GM19328 (cell line): ENCODE data around the gene GARRE1.
A peak's percentile ranks its signal among the peaks of the same experiment; 100 is the strongest.
"Not testable (repeated sequence)": the region's sequence is repeated elsewhere in the genome, so short reads cannot be mapped to it uniquely, and the experiment has no call there.

Experiments
- ATAC-seq: cut with Tn5 transposase; IDR thresholded peaks from one replicate; pipeline ENCODE4 v1.9.1; 2021; ENCODE audit warnings: mild to moderate bottlenecking, moderate library complexity; ENCODE audit not compliant: unreplicated experiment

The GARRE1 gene, protein sequence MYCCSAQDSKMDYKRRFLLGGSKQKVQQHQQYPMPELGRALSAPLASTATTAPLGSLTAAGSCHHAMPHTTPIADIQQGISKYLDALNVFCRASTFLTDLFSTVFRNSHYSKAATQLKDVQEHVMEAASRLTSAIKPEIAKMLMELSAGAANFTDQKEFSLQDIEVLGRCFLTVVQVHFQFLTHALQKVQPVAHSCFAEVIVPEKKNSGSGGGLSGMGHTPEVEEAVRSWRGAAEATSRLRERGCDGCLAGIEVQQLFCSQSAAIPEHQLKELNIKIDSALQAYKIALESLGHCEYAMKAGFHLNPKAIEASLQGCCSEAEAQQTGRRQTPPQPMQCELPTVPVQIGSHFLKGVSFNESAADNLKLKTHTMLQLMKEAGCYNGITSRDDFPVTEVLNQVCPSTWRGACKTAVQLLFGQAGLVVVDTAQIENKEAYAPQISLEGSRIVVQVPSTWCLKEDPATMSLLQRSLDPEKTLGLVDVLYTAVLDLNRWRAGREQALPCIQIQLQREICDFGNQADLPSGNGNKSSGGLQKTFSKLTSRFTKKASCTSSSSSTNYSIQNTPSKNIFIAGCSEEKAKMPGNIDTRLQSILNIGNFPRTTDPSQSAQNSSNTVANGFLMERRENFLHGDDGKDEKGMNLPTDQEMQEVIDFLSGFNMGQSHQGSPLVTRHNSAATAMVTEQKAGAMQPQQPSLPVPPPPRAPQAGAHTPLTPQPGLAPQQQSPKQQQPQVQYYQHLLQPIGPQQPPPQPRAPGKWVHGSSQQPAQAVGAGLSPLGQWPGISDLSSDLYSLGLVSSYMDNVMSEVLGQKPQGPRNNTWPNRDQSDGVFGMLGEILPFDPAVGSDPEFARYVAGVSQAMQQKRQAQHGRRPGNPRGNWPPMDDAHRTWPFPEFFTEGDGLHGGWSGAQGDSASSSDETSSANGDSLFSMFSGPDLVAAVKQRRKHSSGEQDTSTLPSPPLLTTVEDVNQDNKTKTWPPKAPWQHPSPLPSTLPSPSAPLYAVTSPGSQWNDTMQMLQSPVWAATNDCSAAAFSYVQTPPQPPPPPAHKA (N-terminal part only)

DNA sequence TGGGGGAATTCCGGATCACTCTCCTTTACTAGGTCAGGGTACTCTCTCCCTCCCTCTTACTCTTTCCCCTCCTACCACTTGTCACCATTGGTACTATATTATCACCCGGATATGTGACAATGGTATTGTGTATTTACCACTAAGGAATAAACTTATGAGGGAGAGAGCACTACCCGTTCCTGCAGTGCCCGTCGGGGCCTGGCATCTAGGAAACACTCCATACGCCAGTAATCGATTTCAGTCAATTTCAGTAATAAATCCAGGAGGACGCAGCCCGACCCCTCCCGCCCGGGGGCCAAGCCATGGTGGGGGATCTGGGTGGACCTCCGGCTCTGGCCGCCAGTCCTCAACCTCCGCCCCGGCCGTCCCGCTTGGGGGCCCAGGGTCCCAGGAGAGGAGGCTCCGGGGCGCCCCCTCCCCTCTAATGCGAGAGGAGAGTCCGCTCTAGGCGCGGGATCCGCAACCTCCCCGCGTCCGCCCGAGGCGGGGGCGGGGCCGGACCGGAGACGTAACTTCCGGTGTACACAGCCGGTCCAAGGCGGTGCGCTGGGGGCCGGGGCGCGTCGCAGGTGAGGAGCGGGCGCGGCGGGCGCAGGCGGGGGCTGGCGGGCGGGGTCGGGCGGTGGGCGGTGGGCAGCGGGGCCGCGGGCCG lies at the start of gene GARRE1:
Gene GARRE1 (plus strand): TSS at position 509 of the 652 bp plus-strand sequence. CDS start 45,920 bp downstream, outside the sequence.
- ATAC-seq, result peak; percentile 82

DNA sequence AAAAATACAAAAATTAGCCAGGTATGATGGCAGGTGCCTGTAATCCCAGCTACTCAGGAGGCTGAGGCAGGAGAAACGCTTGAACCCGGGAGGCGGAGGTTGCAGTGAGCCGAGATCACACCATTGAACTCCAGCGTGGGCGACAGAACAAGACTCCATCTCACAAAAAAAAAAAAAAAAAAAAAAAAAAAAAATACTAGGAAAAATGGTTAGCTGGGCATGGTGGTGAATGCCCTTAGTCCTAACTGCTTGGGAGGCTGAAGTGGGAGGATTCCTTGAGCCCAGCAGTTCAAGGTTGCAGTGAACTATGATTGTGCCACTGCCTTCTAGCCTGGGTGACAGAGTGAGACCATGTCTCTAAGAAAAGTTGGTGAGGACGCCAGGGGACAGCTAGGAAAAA lies 49.0 kb upstream of the GARRE1 start:
- ATAC-seq, result not testable (repeated sequence)

- ATAC-seq, result no peak
These were observed 46.0 kb upstream of the GARRE1 start for GRCh38 chr19:34208291-34208884.

- ATAC-seq, result no peak
These were observed 44.6 kb upstream of the GARRE1 start for GRCh38 chr19:34209726-34210125.

- ATAC-seq, result no peak
These were observed 41.1 kb upstream of the GARRE1 start for GRCh38 chr19:34213283-34213682.

DNA sequence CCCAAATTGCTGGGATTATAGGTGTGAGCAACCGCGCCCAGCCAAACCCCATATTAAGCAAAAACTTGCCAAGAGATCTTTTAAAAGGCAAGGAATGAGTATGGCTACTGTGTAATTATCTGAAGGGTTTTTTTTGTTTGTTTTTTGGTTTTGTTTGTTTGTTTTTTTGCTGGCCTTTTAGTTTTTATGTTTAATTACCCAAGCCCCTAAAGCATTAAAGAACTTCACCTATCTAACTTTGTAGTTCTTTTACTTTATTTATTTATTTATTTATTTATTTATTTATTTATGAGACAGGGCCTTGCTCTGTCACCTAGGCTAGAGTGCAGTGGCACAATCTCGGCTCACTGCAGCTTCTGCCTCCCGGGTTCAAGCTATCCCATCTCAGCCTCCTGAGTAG lies 40.3 kb upstream of the GARRE1 start:
- no peak for ATAC-seq

DNA sequence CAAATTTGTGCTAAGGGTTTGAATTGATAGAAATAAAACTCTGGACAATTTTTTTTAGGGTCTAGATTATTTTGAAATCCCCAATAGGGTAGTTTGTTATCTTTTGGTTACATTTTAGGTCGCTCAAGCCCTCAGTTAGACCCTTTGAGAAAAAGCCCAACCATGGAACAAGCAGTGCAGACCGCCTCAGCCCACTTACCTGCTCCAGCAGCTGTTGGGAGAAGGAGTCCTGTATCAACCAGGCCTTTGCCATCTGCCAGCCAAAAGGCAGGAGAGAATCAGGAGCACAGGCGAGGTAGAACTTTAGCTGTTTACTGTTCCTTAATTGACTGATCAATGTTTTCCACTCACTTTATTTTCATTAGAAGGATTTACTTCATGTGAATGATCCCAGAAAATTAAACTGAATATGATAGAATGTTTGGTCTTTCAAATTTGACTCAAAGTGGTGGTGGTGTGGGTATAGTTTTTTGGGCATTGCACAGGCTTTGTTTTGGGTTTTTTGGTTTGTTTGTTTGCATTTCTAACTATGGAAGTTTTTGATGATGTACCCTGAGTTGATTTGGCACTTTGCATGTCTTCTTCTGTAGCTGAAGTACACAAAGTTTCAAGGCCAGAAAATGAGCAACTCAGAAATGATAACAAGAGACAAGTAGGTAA lies 39.2 kb upstream of the GARRE1 start:
- ATAC-seq, result no peak

- ATAC-seq, result no peak
These were observed 38.7 kb upstream of the GARRE1 start for GRCh38 chr19:34215666-34216038.

DNA sequence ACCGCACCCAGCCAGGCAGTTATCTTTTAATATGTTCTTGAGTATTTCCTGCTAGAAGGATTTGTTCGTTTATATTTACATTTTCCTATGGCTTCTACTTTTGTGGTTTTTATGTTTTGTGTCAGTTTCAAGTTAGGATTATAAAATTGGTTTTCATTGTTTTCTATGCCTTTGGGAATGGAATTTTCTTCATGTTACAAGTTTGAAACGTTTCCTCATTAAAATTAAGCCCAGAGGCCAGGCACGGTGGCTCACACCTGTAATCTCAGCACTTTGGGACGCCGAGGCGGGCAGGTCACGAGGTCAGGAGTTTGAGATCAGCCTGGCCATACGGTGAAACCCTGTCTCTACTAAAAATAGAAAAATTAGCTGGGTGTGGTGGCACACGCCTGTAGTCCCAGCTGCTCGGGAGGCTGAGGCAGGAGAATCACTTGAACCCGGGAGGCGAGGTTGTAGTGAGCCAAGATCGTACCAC lies 37.6 kb upstream of the GARRE1 start:
- ATAC-seq, result not testable (repeated sequence)

DNA sequence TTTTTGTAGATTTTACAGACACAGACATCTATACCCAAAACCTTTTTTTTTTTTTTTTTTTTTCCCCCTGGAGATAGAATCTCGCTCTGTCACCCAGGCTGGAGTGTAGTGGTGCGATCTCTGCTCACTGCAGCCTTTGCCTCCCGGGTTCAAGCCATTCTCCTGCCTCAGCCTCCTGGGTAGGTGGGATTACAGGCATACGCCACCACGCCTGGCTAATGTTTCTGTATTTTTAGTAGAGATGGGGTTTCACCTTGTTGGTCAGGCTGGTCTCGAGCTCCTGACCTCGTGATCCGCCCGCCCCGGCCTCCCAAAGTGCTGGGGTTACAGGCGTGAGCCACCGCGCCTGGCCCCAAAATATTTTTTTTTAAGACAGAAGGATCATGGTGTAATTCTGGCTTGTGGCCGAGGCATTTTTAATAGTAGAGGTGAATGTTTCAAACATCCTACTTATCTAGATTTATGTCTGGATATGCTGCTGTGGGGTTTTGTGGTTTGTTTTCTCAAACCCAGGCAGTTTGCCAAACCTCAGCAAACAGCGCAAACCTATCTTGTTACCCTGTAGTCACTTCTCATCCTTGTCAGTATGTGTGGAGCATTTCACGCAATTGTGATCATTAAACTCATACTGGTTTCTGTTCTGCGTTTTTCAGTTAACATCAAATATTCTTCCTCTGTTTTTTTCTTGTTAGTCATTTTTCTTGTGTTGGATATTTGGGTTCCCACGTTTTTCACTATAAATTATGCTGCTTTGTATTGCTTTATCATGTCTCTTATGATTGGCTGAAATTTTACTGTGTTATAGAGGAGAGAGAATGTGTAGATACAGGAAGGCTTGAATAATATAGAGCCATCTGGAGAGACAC lies 36.2 kb upstream of the GARRE1 start:
- ATAC-seq, result no peak

GRCh38 chr19:34218818-34219164 lies 35.6 kb upstream of the GARRE1 start:
- no peak for ATAC-seq

GRCh38 chr19:34220472-34221063 lies 33.8 kb upstream of the GARRE1 start:
- ATAC-seq, result no peak

DNA sequence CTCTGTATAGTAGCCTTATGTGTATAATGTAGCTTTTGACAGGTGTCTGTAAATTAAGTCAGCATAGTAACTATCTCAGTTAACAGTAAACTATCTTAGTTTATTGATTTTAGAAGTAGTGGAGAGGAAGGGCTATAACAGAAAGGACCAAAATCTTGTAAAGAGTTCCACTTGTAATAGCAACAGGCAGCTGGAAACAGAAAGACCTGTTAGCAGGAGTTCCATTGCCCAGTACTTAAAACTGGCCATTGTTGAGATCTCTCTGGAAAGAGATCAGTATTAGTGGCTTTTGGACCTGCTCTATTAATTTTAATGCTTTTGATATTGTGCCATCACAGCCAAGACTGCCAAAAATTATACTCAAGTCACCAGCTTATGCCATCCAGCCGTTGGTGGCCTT lies 32.0 kb upstream of the GARRE1 start:
- no peak for ATAC-seq

DNA sequence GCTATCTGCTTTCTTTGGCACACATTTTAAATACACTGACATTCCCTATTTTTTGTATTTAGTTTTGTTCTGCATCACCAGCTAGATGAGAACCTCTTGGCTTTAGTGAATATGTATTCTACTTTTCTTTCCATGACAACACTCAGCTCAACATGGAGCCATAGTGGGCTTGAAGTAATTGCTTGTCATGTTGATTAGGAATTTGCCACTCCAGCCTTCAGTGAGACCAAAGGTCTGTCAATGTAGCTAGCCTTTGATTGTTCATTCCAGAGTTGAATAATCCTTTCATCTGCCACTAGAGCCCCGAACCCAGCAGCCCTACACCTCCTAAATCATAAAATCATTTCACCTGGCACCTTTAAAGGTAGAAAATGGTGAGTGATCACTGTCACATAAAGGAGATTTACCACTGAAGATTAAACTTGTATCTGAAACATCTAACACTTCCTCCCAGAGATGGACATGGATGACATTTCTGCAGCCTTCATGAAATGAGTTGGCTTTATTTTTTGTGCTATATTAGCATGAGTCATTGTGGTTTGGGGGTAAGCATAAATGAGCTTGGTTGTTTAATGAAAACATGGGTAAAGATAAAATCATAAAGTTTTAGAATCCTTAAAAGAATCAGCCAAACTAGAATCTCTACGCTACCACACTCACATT lies 29.2 kb upstream of the GARRE1 start:
- ATAC-seq, result no peak

- no peak for ATAC-seq
These were observed 28.7 kb upstream of the GARRE1 start for GRCh38 chr19:34225659-34226015.

GRCh38 chr19:34226036-34226435 lies 28.3 kb upstream of the GARRE1 start:
- ATAC-seq, result no peak

GRCh38 chr19:34228347-34228746 lies 26.0 kb upstream of the GARRE1 start:
- no peak for ATAC-seq

GRCh38 chr19:34228762-34229161 lies 25.6 kb upstream of the GARRE1 start:
- ATAC-seq, result no peak
